CD14-positive monocyte (primary cell): ENCODE data around the gene NAGPA. TPM values are rescaled to one million over a fixed set of nuclear protein-coding genes. Genes with fewer than 3 reads are reported as not detected.

Experiments
- DNase-seq, 3 donors: peaks; one replicate each; pipeline ENCODE4 v3.0.0-alpha.2; 2011 to 2022
- H2AFZ ChIP-seq: 2 replicates; pipeline ENCODE4 v1.6.0; 2012; ENCODE audit warnings: mild to moderate bottlenecking, low read depth, low read length, inconsistent platforms; ENCODE audit not compliant: insufficient read depth, poor library complexity, severe bottlenecking
- H3K27ac ChIP-seq, 2 donors: 1 replicate in 1 of 2; 2 replicates in 1 of 2; pipeline ENCODE4 v1.5.1; 2012 to 2013; ENCODE audit warnings: low read length in 2 of 2, control low read depth in 1 of 2, inconsistent platforms in 1 of 2, low read depth in 1 of 2, mild to moderate bottlenecking in 1 of 2
- H3K27me3 ChIP-seq, 2 donors: one replicate each; pipeline versions ENCODE4 v1.6.0 to v1.6.1; 2011 to 2013; ENCODE audit warnings: low read length in 2 of 2; ENCODE audit not compliant: control insufficient read depth in 2 of 2, insufficient read depth in 2 of 2
- H3K36me3 ChIP-seq, 2 donors: replicated peaks in 1 of 2; 1 replicate in 1 of 2; 2 replicates in 1 of 2; pipeline versions ENCODE4 v1.5.1 to v1.6.1; 2012 to 2013; ENCODE audit warnings: low read length in 2 of 2, control low read depth in 1 of 2, inconsistent platforms in 1 of 2, mild to moderate bottlenecking in 1 of 2; ENCODE audit not compliant: insufficient read depth in 2 of 2, control insufficient read depth in 1 of 2
- H3K4me1 ChIP-seq, 2 donors: 1 replicate in 1 of 2; 2 replicates in 1 of 2; pipeline versions ENCODE4 v1.5.1 to v1.6.1; 2012 to 2013; ENCODE audit warnings: low read length in 2 of 2, control low read depth in 1 of 2, inconsistent platforms in 1 of 2, mild to moderate bottlenecking in 1 of 2, moderate library complexity in 1 of 2; ENCODE audit not compliant: insufficient read depth in 2 of 2, control insufficient read depth in 1 of 2
- H3K4me2 ChIP-seq: replicated peaks from 2 replicates; pipeline ENCODE3; 2012; ENCODE audit warnings: low read length, moderate library complexity, mild to moderate bottlenecking; ENCODE audit not compliant: poor library complexity, severe bottlenecking; ENCODE audit errors: extremely low read depth
- H3K4me3 ChIP-seq, 3 experiments: fragments of 200-600 bp in 1 of 3; sonication (generic) in 1 of 3; replicated peaks in 1 of 3; 1 replicate in 2 of 3; 2 replicates in 1 of 3; pipeline ENCODE4 v1.5.1; 2011 to 2013; ENCODE audit warnings: low read length in 3 of 3, mild to moderate bottlenecking in 3 of 3, control low read depth in 2 of 3, low read depth in 2 of 3, inconsistent platforms in 1 of 3, moderate library complexity in 1 of 3
- H3K79me2 ChIP-seq: 2 replicates; pipeline ENCODE4 v1.6.0; 2012; ENCODE audit warnings: mild to moderate bottlenecking, control low read depth, inconsistent platforms, low read length, moderate library complexity; ENCODE audit not compliant: insufficient read depth
- H3K9ac ChIP-seq: 2 replicates; pipeline ENCODE4 v1.6.0; 2017; ENCODE audit warnings: low read length, mild to moderate bottlenecking; ENCODE audit not compliant: insufficient read depth, poor library complexity, severe bottlenecking
- H3K9me3 ChIP-seq, 2 donors: replicated peaks in 1 of 2; 1 replicate in 1 of 2; 2 replicates in 1 of 2; pipeline versions ENCODE4 v1.5.1 to v1.6.1; 2012 to 2013; ENCODE audit warnings: low read length in 2 of 2, control low read depth in 1 of 2; ENCODE audit not compliant: control insufficient read depth in 1 of 2, insufficient read depth in 1 of 2
- H4K20me1 ChIP-seq: 2 replicates; pipeline ENCODE4 v1.6.0; 2012; ENCODE audit warnings: mild to moderate bottlenecking, low read length, control low read depth, moderate library complexity; ENCODE audit not compliant: insufficient read depth
- H3K27ac Mint-ChIP-seq, 7 donors: one replicate each; pipeline ENCODE4 v1.8.0; 2020; ENCODE audit warnings: mild to moderate bottlenecking in 7 of 7, mixed read lengths in 7 of 7, moderate library complexity in 6 of 7, inconsistent platforms in 2 of 7
- H3K27me3 Mint-ChIP-seq, 3 donors: one replicate each; pipeline ENCODE4 v1.8.0; 2021 to 2022; ENCODE audit warnings: low read depth in 3 of 3, mild to moderate bottlenecking in 3 of 3, mixed read lengths in 3 of 3, moderate library complexity in 3 of 3, inconsistent platforms in 1 of 3
- H3K36me3 Mint-ChIP-seq, 2 donors: one replicate each; pipeline ENCODE4 v1.8.0; 2020; ENCODE audit warnings: mixed read lengths in 2 of 2, inconsistent platforms in 1 of 2, mild to moderate bottlenecking in 1 of 2
- H3K4me1 Mint-ChIP-seq: one replicate; pipeline ENCODE4 v1.8.0; 2020; ENCODE audit warnings: mild to moderate bottlenecking, mixed read lengths
- H3K4me3 Mint-ChIP-seq, 2 donors: one replicate each; pipeline ENCODE4 v1.8.0; 2020; ENCODE audit warnings: mild to moderate bottlenecking in 2 of 2, mixed read lengths in 2 of 2, moderate library complexity in 1 of 2
- H3K9me3 Mint-ChIP-seq, 7 donors: one replicate each; pipeline ENCODE4 v1.8.0; 2020 to 2022; ENCODE audit warnings: mixed read lengths in 7 of 7, mild to moderate bottlenecking in 6 of 7, moderate library complexity in 6 of 7, inconsistent platforms in 2 of 7
- WGBS: methylation state at CpG from one replicate; pipeline ENCODE4 v1.1.5; 2013; ENCODE audit warnings: missing lambda C conversion rate; ENCODE audit not compliant: insufficient coverage; 5-methylcytosine and 5-hydroxymethylcytosine counted together
- intact Hi-C, 2 donors: fragments of 100-400 bp; cut with micrococcal nuclease; formaldehyde crosslinking; loops; one replicate each; pipeline versions ENCODE4 v1.15.0 to v1.15.1; 2023
- polyA plus RNA-seq, 3 donors: library from polyadenylated mRNA; depleted of rRNA in 1 of 3; unstranded in 2 of 3; stranded (reverse) in 1 of 3; fragments of 300-500 nt in 2 of 3; fragments of >200 nt in 1 of 3; fragmentation: Illumina TruSeq in 2 of 3; gene quantifications; 1 replicate in 2 of 3; 2 replicates in 1 of 3; pipeline ENCODE4 v1.2.3, GENCODE V29; 2012 to 2021
- TF ChIP-seq, protein P1 (sequence below): fragments of 200-600 bp; IDR thresholded peaks from one replicate; pipeline ENCODE4 v1.8.0; 2022; ENCODE audit warnings: antibody characterized with exemption, mild to moderate bottlenecking

NAGPA gene
- polyA plus RNA-seq, 3 donors = 44.1 to 51.5 (median 44.9) TPM

DNA sequence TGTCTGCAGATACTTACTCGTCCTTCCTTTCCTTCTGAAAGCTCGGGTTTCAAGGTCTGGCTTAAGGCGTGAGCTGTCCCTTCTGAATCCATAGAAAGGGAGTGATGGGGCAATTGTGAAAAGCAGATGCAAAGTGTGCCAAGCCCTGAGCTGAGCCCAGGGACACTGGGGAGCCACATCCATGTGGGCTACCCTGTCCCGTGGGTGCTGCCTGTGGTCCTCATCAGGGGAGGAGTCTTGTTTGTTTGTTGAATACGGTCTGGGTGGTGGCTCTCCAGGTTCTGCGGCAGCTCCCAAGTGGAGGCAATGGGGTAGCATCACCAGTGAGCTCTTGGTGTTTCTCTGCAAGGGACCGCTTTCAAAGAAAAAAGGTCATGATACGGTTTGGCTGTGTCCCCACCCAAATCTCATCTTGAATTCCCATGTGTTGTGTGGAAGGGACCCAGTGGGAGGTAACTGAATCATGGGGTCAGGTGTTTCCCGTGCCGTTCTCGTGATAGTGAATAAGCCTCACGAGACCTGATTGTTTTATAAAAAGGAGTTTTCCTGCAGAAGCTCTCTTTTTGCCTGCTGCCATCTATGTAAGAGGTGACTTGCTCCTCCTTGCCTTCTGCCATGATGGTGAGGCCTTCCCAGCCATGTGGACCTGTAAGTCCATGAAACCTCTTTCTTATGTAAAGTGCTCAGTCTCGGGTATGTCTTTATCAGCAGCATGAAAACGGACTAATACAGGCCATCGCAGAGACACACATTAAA is 36.9 kb upstream of the NAGPA start:
- Histone ChIP-seq H3K79me2 (peaks cover 9% of the 10 kb centered on the region), H2AFZ (peak overlapping the region; percentile 92), H3K9ac (no peak overlapping the region), H4K20me1 (no peaks in the 10 kb centered on the region), H3K36me3 (peaks cover 5 to 15% of the 10 kb centered on the region in 2 donors), H3K4me3 (no peak overlapping the region), H3K4me1 (peaks cover 16 to 20% of the 10 kb centered on the region in 2 donors), H3K27me3 (no peaks in the 10 kb centered on the region), H3K27ac (peak overlapping the region in 1 of 2 donors; percentile 91), H3K4me2 (no peak overlapping the region), H3K9me3 (no peaks in the 10 kb centered on the region)
- H3K27ac Mint-ChIP-seq = peak overlapping the region in 1 of 7 donors; percentile 25
- H3K27me3 Mint-ChIP-seq = peaks cover 0 to 4% (median 2%) of the 10 kb centered on the region in 3 donors
- no peak overlapping the region for H3K4me3 Mint-ChIP-seq
- intact Hi-C loops = no loop called here
- DNase-seq = no peak
- TF ChIP-seq, protein P1, sequence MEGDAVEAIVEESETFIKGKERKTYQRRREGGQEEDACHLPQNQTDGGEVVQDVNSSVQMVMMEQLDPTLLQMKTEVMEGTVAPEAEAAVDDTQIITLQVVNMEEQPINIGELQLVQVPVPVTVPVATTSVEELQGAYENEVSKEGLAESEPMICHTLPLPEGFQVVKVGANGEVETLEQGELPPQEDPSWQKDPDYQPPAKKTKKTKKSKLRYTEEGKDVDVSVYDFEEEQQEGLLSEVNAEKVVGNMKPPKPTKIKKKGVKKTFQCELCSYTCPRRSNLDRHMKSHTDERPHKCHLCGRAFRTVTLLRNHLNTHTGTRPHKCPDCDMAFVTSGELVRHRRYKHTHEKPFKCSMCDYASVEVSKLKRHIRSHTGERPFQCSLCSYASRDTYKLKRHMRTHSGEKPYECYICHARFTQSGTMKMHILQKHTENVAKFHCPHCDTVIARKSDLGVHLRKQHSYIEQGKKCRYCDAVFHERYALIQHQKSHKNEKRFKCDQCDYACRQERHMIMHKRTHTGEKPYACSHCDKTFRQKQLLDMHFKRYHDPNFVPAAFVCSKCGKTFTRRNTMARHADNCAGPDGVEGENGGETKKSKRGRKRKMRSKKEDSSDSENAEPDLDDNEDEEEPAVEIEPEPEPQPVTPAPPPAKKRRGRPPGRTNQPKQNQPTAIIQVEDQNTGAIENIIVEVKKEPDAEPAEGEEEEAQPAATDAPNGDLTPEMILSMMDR = no peak
- peaks cover 12 to 14% of the 10 kb centered on the region in 2 donors for H3K36me3 Mint-ChIP-seq
- peaks cover 0 to 3% (median 0%) of the 10 kb centered on the region in 7 donors for H3K9me3 Mint-ChIP-seq
- H3K4me1 Mint-ChIP-seq = peaks cover 22% of the 10 kb centered on the region
- 100% methylated on average over 7 of the region's 15 CpGs for WGBS

DNA sequence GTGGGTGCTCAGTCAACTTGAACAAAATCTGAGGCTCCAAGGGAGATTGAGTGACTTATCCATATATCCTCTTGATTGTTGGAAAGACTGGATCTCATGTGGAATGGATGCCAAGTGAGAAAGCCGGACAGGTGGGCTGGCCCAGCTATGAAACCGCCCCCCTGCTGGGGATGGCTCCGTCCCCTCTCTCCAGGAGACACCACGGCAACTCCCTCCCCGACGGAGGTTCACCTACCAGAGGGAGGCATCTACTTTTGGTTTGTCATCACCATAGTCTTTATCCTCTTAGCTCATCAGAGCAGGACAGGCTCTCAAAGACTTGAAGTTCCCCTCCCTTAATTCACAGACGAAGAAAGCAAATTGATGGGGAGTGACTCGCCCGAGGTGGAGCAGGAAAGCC is 36.1 kb upstream of the NAGPA start:
- Histone ChIP-seq H3K9me3 (no peaks in the 10 kb centered on the region), H3K27ac (no peak overlapping the region), H3K4me2 (no peak overlapping the region), H2AFZ (no peak overlapping the region), H3K36me3 (peaks cover 0 to 8% of the 10 kb centered on the region in 2 donors), H3K4me1 (peaks cover 16 to 20% of the 10 kb centered on the region in 2 donors), H4K20me1 (no peaks in the 10 kb centered on the region), H3K9ac (no peak overlapping the region), H3K79me2 (peaks cover 9% of the 10 kb centered on the region), H3K4me3 (no peak overlapping the region), H3K27me3 (no peaks in the 10 kb centered on the region)
- H3K4me3 Mint-ChIP-seq = no peak overlapping the region
- WGBS = 99% methylated on average over 9 of the region's 9 CpGs
- intact Hi-C loops = no loop called here
- H3K27me3 Mint-ChIP-seq = peaks cover 0 to 5% (median 4%) of the 10 kb centered on the region in 3 donors
- no peak overlapping the region for H3K27ac Mint-ChIP-seq
- H3K4me1 Mint-ChIP-seq = peaks cover 22% of the 10 kb centered on the region
- peaks cover 5 to 6% of the 10 kb centered on the region in 2 donors for H3K36me3 Mint-ChIP-seq
- TF ChIP-seq, protein P1 = no peak
- peaks cover 0 to 3% (median 0%) of the 10 kb centered on the region in 7 donors for H3K9me3 Mint-ChIP-seq
- DNase-seq = no peak
